GM20000 (cell line): ENCODE measurements around the gene NCAM1.

Experiments used
- DNase-seq: peaks from one replicate; pipeline ENCODE4 v3.0.0; 2012; ENCODE audit warnings: low spot score
- TF ChIP-seq, protein P1 (sequence below): IDR thresholded peaks from 2 replicates; pipeline ENCODE4 v1.5.1; 2012; ENCODE audit warnings: mild to moderate bottlenecking, control low read depth; ENCODE audit errors: extremely low read depth, missing control alignments

Gene NCAM1

DNA sequence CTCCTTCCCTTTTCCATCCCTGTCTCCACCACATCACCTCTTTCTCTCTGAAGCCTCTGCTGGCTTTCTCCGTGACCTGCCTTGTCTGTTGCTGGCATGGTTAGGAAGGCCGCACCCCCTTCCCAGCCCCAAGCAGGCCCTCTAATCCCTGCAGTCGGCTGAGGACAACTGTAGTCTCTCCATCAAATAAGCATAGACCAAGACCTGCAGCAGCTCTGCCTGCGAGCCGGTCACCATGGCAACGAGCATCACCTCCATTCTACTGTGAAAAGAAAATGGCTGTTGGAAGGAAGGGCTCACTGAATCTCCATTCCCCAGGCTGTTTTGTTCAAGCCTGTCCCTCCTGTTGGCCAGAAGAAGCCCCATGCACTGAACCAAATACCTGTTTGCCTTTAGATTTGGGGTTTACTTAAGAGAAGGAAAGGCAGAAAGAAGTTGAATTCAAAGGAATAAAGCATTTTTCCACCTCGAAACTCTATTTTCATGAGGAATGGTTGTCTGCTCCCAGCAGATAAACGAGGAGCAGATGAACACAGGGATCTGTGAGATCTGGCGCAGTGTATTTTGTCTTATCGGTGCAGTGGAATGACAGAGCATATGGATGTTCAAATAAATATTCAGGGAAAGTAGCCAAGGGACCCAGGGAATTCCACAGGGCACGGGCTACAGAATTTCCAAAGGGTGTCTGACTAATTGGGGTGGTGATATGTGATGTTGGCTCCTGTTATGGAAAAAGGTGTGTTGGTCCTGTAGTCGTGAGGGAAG lies 240.0 kb downstream of the NCAM1 start:
- DNase-seq, result no peak
- TF ChIP-seq, protein P1, sequence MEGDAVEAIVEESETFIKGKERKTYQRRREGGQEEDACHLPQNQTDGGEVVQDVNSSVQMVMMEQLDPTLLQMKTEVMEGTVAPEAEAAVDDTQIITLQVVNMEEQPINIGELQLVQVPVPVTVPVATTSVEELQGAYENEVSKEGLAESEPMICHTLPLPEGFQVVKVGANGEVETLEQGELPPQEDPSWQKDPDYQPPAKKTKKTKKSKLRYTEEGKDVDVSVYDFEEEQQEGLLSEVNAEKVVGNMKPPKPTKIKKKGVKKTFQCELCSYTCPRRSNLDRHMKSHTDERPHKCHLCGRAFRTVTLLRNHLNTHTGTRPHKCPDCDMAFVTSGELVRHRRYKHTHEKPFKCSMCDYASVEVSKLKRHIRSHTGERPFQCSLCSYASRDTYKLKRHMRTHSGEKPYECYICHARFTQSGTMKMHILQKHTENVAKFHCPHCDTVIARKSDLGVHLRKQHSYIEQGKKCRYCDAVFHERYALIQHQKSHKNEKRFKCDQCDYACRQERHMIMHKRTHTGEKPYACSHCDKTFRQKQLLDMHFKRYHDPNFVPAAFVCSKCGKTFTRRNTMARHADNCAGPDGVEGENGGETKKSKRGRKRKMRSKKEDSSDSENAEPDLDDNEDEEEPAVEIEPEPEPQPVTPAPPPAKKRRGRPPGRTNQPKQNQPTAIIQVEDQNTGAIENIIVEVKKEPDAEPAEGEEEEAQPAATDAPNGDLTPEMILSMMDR, result no peak

DNA sequence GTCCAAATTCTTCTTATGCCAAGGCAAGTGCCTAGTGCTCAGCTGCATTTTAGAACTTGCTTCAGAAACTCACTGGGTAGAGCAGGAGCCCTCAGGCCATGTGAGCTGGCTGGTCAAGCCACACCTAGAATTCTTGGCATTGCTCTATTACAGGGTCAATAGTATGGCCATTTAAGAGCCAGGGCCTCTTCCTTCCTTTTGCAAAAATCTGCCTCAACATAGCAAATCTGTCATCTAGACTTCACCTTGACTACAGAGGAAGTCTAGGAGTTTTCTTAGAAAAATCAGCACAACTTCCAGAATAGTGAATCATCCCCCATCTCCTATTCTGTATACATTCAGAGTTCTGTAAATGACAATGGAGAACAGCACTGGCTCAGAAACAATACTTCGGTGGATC lies 241.2 kb downstream of the NCAM1 start:
- TF ChIP-seq, protein P1, result no peak
- no peak for DNase-seq

DNA sequence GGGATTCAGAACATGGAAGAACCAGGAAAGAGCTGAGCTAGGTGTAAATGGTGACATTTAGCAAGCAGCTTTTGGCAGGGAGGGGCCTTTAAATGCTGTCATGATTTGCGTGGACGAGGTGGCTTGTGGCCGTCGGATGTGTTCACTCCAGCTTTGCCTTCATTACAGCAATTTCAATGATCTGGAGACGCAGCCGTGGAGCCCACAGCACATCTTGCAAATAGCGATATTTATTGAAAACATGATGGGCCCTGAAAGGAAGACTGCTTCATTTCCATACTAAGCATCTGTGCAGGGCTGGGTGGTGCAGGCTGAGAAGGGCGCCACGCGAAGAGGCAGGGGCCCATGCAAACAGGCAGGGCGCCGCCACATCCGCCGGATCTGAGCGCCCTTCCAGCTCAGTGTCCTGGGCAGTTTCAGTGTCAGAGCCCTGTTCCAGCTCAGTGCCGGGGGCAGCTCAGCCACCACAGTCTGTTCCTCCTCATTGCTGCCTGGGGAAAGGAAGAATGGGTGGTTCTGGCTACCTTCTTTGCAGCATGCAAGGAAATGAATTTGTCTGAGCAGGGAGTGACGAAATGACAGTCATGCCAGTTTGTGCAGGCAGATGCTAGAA lies 242.0 kb downstream of the NCAM1 start:
- TF ChIP-seq, protein P1, result no peak
- DNase-seq, result no peak

DNA sequence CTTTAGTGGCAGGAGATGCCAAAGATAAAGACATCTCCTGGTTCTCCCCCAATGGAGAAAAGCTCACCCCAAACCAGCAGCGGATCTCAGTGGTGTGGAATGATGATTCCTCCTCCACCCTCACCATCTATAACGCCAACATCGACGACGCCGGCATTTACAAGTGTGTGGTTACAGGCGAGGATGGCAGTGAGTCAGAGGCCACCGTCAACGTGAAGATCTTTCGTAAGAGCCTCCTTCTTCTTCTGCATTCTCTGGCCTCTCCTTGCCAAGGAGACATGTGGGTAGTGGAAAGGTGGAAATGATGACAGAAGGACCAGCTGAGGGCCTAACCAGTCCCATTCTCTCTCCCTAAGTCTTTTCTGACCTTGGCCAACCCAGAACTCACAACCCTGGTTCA lies 243.1 kb downstream of the NCAM1 start:
- no peak for DNase-seq
- TF ChIP-seq, protein P1, result no peak

DNA sequence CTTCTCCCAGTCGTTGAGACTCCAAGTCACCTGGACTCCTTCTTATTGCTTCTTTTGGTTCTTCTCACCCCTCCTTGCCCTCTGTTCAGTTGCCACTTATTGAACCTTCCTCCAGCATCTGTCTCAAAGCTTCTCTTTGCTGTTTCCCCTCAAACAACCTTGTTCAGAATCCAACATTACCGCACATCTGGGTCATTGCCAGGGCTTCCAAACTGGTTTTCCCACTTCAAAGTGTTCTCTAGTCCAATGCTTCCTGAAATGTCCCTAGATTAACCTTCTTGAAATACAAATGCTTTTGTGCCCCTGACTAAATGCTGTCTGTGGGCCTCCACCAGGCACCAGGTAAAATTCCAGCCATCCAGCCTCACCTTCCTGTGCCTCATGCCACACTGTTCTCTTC lies 252.3 kb downstream of the NCAM1 start:
- TF ChIP-seq, protein P1, result no peak
- DNase-seq, result no peak

DNA sequence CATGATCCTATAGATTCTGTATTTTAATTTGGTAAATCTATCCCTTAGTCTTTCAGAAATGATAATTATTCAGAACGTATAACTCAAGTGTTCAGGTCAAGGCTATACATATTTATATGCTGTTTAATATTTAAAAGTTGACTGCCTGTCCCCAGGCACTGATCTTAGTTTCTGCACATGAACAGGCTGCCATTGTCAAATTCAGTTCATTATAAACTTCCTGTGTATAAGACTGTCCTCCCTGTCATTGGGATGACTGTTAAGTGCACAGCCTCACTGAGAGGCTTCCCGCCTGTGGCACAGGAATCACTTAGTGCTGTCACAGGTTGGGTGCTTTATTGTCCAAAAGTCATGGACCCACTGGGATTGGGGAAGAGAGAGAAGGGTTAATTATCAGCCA lies 261.0 kb downstream of the NCAM1 start:
- DNase-seq, result no peak
- TF ChIP-seq, protein P1, result no peak

DNA sequence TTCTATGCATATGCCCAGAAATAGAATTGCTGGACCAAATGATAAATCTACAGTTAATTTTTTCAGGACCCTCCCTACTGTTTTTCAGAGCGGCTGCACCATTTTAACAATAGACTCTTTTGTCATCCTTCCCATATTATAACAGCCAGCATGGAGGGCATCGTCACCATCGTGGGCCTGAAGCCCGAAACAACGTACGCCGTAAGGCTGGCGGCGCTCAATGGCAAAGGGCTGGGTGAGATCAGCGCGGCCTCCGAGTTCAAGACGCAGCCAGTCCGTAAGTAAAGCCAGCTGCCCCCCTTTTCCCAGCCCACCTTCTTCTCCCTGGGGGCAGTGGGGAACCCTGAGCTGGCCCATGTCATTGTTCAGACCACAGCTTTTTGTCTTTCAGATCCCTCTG lies 273.7 kb downstream of the NCAM1 start:
- no peak for DNase-seq
- TF ChIP-seq, protein P1, result no peak
